ENCODE results near the gene R3HDM4. TPM values are rescaled to one million over a fixed set of nuclear protein-coding genes. Genes with fewer than 3 reads are reported as not detected.

R3HDM4 gene
- total and polyA plus RNA-seq, 9 of the 15 experiments (the other 6 are each of a cell fraction or from before 2014, with no cell fraction given): 3.2 to 154 (median 59.0) TPM

DNA sequence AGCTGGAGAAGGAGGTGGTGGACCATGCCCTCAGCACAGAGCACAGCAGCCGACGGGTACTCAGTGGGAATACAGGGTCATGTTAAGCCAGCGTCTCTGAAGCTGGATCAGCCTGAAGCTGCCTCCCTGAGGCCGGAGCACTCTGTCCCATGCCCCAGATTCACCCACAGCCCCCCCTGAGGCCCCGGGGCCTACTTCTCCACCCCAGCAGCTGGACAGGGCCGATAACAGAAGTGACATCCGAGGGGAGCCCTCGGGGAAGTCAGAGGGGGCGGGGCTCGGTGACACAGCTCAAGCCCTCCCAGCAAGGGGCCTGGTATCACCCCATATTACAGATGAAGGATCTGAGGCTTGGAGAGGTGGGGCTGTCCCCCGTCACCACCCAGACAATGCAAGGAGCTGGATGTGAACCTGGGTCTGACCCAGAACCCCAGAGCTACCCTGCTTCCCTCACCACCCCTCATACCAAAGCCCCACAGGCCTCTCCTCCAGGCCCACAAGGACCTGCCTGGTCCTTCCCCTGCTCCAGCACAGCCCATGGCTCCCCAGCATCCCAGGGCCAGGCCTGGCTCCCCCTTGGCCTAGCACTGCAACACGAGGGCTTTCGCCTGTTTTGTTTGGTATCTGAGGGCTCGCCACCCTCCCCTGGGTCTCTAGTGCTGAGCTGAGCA is 5.7 kb downstream of the R3HDM4 start (continued):
- TF ChIP-seq JUND (IDR thresholded peaks at IDR 0.05; ENCODE audit: borderline replicate concordance, low read depth, low read length): peak; percentile 87
- TF ChIP-seq JUND (tag; IDR thresholded peaks at IDR 0.05; ENCODE audit: borderline replicate concordance, low read depth, low read length): peak; percentile 82; the same call in 1 of the 3 replicates
- TF ChIP-seq, protein P1, sequence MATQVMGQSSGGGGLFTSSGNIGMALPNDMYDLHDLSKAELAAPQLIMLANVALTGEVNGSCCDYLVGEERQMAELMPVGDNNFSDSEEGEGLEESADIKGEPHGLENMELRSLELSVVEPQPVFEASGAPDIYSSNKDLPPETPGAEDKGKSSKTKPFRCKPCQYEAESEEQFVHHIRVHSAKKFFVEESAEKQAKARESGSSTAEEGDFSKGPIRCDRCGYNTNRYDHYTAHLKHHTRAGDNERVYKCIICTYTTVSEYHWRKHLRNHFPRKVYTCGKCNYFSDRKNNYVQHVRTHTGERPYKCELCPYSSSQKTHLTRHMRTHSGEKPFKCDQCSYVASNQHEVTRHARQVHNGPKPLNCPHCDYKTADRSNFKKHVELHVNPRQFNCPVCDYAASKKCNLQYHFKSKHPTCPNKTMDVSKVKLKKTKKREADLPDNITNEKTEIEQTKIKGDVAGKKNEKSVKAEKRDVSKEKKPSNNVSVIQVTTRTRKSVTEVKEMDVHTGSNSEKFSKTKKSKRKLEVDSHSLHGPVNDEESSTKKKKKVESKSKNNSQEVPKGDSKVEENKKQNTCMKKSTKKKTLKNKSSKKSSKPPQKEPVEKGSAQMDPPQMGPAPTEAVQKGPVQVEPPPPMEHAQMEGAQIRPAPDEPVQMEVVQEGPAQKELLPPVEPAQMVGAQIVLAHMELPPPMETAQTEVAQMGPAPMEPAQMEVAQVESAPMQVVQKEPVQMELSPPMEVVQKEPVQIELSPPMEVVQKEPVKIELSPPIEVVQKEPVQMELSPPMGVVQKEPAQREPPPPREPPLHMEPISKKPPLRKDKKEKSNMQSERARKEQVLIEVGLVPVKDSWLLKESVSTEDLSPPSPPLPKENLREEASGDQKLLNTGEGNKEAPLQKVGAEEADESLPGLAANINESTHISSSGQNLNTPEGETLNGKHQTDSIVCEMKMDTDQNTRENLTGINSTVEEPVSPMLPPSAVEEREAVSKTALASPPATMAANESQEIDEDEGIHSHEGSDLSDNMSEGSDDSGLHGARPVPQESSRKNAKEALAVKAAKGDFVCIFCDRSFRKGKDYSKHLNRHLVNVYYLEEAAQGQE (IDR thresholded peaks at IDR 0.05; ENCODE audit: borderline replicate concordance): peak; percentile 72; the same call in 1 of the 2 replicates
- TF ChIP-seq, protein P1 (CRISPR knock-in tag; IDR thresholded peaks at IDR 0.05; ENCODE audit: low read depth): peak; percentile 25; the same call in 1 of the 2 replicates
- no peak for TF ChIP-seq ATF1 (CRISPR knock-in tag; IDR thresholded peaks at IDR 0.05)
- TF ChIP-seq ATF1 (tag; IDR thresholded peaks at IDR 0.05): peak; percentile 90
- peak; percentile 92 for TF ChIP-seq SMARCC2 (IDR thresholded peaks at IDR 0.05; ENCODE audit: low read depth)
- peak; percentile 52 to 76; a peak in 3 of 4 replicates for TF ChIP-seq TRIM24 (IDR thresholded peaks at IDR 0.05)
- no peak for TF ChIP-seq SFPQ (IDR thresholded peaks at IDR 0.05; ENCODE audit: low read depth, low read length)
- peak; percentile 72 for TF ChIP-seq ATF4 (CRISPR knock-in tag; IDR thresholded peaks at IDR 0.05)
- TF ChIP-seq, protein P2, sequence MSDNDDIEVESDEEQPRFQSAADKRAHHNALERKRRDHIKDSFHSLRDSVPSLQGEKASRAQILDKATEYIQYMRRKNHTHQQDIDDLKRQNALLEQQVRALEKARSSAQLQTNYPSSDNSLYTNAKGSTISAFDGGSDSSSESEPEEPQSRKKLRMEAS (CRISPR knock-in tag; IDR thresholded peaks at IDR 0.05): peak; percentile 55; the same call in 1 of the 2 replicates
- TF ChIP-seq NCOA6 (IDR thresholded peaks at IDR 0.05): no peak
- TF ChIP-seq NCOA4 (IDR thresholded peaks at IDR 0.05; ENCODE audit: partially characterized antibody): no peak
- TF ChIP-seq ZBTB26 (CRISPR knock-in tag; IDR thresholded peaks at IDR 0.05): no peak
- peak; percentile 96 for TF ChIP-seq NCOR1 (IDR thresholded peaks at IDR 0.05)
- TF ChIP-seq ZEB2 (IDR thresholded peaks at IDR 0.05): no peak
- TF ChIP-seq SP1 (CRISPR knock-in tag; IDR thresholded peaks at IDR 0.05): peak; percentile 91

All from K562 (cell line).